Panc1 (cell line): ENCODE results near the gene BEST3.

Source experiments
- POLR2AphosphoS5 ChIP-seq: IDR thresholded peaks from 2 replicates; pipeline ENCODE4 v1.6.1; 2012; ENCODE audit warnings: mild to moderate bottlenecking, low read depth, low read length, moderate library complexity
- SIN3A ChIP-seq: IDR thresholded peaks from 2 replicates; pipeline ENCODE4 v1.6.1; 2012; ENCODE audit warnings: low read depth, mild to moderate bottlenecking, low read length, moderate library complexity, borderline replicate concordance; ENCODE audit not compliant: insufficient read depth
- TCF7L2 ChIP-seq: IDR thresholded peaks from 2 replicates; pipeline ENCODE4 v1.6.1; 2011; ENCODE audit warnings: mild to moderate bottlenecking, low read depth, low read length, inconsistent platforms
- TF ChIP-seq, protein P1 (sequence below): fragments of 450-650 bp; IDR thresholded peaks from 2 replicates; pipeline ENCODE4 v1.5.1; 2017; ENCODE audit warnings: mild to moderate bottlenecking
- TF ChIP-seq, protein P2 (sequence below), 2 experiments: IDR thresholded peaks; 2 replicates each; pipeline ENCODE4 v1.6.1; 2011 to 2012; ENCODE audit warnings: low read depth in 2 of 2, control low read depth in 1 of 2, low read length in 1 of 2, mild to moderate bottlenecking in 1 of 2, moderate library complexity in 1 of 2; ENCODE audit not compliant: insufficient read depth in 1 of 2

DNA sequence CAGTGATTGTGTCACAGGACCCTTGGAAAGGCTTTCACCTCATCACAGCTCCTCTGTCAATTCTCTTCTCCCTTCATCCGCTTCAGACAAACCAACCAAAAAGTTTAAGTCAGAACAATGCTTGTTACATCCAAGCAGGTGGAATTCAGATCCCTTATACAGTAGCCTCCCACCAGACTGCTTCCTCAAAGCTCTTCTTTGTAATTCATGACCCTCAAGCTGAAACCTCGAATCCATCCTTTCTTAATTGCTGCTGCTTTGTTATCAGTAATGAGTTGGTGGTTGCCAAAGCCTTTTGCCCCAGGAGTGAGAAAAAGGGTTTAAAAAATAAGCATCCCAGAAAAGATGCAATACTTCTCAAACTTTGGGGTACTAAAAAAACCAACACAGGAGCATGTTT is 9.5 kb downstream of the BEST3 start:
- TF ChIP-seq, protein P1, sequence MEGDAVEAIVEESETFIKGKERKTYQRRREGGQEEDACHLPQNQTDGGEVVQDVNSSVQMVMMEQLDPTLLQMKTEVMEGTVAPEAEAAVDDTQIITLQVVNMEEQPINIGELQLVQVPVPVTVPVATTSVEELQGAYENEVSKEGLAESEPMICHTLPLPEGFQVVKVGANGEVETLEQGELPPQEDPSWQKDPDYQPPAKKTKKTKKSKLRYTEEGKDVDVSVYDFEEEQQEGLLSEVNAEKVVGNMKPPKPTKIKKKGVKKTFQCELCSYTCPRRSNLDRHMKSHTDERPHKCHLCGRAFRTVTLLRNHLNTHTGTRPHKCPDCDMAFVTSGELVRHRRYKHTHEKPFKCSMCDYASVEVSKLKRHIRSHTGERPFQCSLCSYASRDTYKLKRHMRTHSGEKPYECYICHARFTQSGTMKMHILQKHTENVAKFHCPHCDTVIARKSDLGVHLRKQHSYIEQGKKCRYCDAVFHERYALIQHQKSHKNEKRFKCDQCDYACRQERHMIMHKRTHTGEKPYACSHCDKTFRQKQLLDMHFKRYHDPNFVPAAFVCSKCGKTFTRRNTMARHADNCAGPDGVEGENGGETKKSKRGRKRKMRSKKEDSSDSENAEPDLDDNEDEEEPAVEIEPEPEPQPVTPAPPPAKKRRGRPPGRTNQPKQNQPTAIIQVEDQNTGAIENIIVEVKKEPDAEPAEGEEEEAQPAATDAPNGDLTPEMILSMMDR = no peak
- TF ChIP-seq, protein P2, sequence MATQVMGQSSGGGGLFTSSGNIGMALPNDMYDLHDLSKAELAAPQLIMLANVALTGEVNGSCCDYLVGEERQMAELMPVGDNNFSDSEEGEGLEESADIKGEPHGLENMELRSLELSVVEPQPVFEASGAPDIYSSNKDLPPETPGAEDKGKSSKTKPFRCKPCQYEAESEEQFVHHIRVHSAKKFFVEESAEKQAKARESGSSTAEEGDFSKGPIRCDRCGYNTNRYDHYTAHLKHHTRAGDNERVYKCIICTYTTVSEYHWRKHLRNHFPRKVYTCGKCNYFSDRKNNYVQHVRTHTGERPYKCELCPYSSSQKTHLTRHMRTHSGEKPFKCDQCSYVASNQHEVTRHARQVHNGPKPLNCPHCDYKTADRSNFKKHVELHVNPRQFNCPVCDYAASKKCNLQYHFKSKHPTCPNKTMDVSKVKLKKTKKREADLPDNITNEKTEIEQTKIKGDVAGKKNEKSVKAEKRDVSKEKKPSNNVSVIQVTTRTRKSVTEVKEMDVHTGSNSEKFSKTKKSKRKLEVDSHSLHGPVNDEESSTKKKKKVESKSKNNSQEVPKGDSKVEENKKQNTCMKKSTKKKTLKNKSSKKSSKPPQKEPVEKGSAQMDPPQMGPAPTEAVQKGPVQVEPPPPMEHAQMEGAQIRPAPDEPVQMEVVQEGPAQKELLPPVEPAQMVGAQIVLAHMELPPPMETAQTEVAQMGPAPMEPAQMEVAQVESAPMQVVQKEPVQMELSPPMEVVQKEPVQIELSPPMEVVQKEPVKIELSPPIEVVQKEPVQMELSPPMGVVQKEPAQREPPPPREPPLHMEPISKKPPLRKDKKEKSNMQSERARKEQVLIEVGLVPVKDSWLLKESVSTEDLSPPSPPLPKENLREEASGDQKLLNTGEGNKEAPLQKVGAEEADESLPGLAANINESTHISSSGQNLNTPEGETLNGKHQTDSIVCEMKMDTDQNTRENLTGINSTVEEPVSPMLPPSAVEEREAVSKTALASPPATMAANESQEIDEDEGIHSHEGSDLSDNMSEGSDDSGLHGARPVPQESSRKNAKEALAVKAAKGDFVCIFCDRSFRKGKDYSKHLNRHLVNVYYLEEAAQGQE (IDR thresholded peaks at IDR 0.05; ENCODE audit: insufficient read depth in 1 of 2, low read depth in 2 of 2, low read length in 1 of 2) = no peak
- TF ChIP-seq POLR2AphosphoS5 (no peak), TCF7L2 (no peak), SIN3A (no peak)
